Ramos (cell line): ENCODE data around the gene OLFML2A.

Experiments
- in situ Hi-C: fragments of 300-500 bp; cut with MboI; formaldehyde crosslinking; loops from one replicate; pipeline ENCODE4 v1.14.3; 2022; ENCODE audit warnings: low sequenced_read_pairs; ENCODE audit not compliant: unreplicated experiment

OLFML2A gene

GRCh38 chr9:124792257-124793014 lies 15.5 kb downstream of the OLFML2A start:
- in situ Hi-C loops, result no loop called here

DNA sequence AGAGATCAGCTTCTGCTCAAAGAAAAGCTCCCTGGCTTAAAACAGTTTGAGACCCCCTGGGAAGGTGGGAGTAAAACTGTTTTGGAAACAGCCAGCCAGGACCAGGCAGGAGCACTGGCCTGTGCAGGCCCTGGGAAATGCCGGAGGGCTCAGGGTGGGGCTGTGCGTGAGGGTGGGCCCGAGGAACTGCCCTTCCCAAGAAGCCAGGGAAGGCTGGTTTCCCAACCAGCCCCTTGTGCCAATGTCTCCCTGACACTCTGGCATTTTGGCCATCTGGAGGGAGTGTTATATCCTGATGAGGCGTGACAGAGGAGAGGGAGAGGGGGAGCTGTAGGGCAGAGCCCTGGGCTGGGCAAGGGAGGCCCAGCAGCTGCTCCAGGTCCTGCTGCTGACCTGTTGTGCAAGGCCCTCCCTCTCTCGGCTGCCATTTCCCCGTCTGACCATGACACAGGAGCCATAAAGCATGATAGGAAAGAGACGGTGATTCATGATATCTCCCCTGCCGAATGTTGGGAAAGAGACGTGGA lies 16.1 kb downstream of the OLFML2A start:
- in situ Hi-C loops, result no loop called here

- in situ Hi-C loops, result no loop called here
Measured at GRCh38 chr9:124794902-124795491, 18.1 kb downstream of the OLFML2A start.

DNA sequence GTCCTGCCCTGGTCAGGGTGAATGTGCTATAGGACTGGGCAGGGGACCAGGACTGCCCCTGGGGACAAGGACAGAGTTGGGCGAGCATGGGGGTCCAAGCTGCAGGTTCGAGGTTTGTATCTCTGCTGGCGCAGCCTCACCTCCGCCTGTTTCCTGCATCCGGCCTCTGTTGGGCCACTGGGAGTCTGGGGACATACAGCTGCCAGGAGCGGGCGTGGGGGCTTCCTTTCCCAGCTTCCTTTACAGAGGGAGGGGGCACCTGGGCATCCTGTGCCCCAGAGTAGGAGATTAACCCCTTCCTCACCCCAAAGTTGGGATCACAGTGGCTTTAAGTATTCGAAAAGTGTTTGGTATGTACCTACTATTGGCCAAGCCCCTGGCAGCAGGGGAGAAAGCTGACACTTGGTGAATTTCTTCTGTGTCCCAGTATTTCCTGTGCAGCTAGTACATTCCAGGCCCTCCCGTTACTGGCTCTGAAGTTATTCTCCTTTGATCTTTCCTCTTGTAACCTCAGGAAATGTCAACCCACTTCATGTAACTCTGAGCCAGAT lies 19.0 kb downstream of the OLFML2A start:
- in situ Hi-C loops, result no loop called here

- in situ Hi-C loops, result no loop called here
Measured at GRCh38 chr9:124797343-124798103, 20.6 kb downstream of the OLFML2A start.

DNA sequence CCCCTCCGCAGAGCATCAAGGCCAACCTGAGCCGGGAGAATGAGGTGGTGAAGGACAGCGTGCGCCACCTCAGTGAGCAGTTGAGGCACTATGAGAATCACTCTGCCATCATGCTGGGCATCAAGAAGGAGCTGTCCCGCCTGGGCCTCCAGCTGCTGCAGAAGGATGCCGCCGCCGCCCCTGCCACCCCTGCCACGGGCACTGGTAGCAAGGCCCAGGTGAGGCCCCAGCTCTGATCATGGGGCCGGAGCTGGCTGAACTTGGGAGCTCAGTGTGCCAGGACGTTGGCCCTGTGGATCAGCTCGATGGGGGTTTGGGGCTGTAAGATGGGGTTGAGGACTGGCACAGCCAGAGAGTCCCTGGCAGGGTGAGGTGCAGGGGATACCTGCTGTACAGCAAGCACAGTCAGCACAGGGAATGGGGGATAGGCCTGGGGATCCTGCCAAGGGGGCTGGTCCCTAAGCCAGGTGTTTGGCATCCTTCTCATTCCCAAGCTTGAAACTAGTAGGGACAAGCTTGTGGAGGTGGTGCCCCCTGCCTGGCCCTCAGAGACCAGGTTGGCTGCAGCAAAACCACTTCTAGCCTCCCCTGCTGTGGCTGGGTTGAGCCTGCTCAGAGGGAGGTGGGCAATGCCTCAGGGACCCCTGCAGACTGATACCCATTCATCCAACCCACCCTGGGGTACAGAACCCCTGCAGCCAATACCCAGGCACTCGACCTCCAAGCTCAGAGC lies 22.5 kb downstream of the OLFML2A start:
- in situ Hi-C loops, result no loop called here

GRCh38 chr9:124800306-124801259 lies 23.6 kb downstream of the OLFML2A start:
- in situ Hi-C loops, result no loop called here

DNA sequence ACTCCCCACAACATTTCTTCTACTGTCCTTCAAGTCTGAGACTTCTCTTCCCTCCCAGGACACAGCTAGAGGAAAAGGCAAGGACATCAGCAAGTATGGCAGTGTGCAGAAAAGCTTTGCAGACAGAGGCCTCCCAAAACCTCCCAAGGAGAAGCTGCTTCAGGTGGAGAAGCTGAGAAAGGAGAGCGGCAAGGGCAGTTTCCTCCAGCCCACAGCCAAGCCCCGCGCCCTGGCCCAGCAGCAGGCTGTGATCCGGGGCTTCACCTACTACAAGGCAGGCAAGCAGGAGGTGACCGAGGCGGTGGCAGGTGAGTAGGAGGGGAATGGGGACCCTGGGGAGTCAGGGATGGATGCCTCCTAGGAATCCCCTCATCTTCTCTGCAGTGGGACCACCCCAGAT lies 24.4 kb downstream of the OLFML2A start:
- in situ Hi-C loops, result no loop called here

GRCh38 chr9:124802426-124802825 lies 25.5 kb downstream of the OLFML2A start:
- in situ Hi-C loops, result no loop called here

DNA sequence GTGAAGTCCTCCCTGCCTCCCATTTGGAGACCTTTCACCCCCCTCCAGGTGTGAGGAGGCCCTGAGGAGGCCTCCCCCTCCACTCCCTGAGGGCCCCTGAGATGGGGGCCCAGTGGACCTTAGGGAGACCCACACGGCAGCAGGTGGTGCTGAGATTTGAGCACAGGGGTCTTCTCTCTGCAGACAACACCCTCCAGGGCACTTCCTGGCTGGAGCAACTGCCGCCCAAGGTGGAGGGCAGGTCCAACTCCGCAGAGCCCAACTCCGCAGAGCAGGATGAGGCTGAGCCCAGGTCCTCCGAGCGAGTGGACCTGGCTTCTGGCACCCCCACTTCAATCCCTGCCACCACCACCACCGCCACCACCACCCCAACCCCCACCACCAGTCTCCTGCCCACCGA lies 27.0 kb downstream of the OLFML2A start:
- in situ Hi-C loops, result no loop called here

DNA sequence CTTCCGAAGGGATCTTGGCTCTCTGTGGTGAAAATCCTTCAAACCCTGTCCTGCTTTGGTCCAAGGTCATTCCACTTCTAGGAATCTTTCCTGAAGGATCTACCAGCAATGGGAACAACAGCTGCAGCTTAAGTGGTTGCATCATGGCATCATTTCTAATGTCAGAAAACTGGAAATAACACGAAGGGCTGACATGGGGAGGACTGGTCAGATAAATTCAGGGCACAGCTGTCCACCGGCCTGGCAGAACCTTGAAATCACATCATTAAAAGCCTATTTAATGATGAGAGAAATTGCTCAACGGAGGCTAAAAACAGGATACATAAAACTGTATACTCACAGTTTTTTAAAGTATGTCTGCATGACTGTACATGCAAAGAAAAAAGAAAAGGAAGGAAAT lies 28.3 kb downstream of the OLFML2A start:
- in situ Hi-C loops, result no loop called here

DNA sequence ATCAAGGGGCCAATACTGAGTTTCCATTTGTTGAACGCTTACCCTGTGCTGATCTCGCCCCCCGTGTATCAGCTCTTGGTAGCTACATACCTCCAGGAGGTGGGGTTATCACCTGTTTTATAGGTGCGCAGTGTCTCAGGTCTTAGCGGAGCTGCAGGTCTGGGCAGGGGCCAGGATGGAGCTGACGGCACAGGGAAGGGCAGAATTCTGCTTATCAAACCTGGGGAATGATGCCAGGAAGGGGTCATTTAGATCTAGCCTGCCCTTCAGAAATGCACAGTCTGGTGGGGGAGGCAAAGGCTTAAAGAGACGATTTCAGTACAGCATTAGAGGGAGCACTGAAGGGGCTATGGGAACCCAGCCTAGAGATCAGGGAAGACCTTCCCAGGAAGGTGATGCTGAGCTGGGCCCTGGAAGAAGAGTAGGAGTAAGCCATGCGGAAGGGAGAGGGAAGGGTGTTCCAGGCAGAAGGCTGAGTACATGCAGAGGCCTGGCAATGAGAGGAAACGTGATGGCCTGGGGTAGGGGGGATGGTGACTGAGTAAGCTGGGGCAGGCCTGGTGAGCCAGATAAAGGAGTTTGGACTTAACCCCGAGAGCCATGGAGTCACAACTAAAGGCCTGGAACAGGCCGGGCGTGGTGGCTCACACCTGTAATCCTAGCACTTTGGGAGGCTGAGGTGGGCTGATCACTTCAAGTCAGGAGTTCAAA lies 31.5 kb downstream of the OLFML2A start:
- in situ Hi-C loops, result no loop called here

GRCh38 chr9:124809211-124809610 lies 32.3 kb downstream of the OLFML2A start:
- in situ Hi-C loops, result no loop called here

DNA sequence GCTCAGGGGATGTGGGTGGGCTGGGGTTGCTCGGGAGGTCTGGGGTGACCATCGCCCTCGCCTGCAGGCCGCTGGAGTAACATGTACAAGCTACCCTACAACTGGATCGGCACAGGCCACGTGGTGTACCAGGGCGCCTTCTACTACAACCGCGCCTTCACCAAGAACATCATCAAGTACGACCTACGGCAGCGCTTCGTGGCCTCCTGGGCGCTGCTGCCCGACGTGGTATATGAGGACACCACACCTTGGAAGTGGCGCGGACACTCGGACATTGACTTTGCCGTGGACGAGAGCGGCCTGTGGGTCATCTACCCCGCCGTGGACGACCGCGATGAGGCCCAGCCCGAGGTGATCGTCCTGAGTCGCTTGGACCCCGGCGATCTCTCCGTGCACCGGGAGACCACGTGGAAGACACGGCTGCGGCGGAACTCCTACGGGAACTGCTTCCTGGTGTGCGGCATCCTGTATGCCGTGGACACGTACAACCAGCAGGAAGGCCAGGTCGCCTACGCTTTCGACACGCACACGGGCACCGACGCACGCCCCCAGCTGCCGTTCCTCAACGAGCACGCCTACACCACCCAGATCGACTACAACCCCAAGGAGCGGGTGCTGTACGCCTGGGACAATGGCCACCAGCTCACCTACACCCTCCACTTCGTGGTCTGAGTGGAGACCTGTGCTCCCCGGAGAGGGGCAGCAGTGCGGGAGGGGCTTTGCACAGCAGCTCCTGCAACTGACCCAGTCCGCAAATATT lies 33.0 kb downstream of the OLFML2A start:
- in situ Hi-C loops, result no loop called here

GRCh38 chr9:124810663-124811355 lies 33.9 kb downstream of the OLFML2A start:
- in situ Hi-C loops, result no loop called here

DNA sequence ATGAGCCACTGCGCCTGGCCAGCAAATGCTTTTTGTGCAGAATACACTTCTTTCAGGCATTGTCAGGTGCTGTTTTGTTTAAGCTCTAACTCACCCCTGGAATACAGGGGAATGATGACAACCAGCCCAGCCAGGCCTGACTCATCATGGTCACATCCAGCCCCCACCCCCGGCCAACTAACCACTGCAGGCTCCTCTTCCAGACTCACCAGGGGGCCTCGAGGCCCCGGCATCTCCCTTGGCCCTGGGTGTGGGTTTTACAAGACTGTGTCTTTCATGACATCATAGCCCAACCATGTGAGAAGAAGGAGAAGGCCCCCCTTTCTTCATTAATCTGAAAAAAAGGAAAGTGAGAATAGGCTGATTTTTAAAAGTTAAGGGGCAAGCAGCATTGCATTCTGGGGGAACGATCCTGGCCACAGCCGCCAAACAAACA lies 35.5 kb downstream of the OLFML2A start:
- in situ Hi-C loops, result no loop called here

GRCh38 chr9:124813041-124813440 lies 36.1 kb downstream of the OLFML2A start:
- in situ Hi-C loops, result no loop called here
